A549 (cell line): ENCODE data around the gene PRR5L. TPM values are rescaled to one million over a fixed set of nuclear protein-coding genes. Genes with fewer than 3 reads are reported as not detected.

Experiments
- ATAC-seq, 2 experiments: fragments of 200-7000 bp in 1 of 2; fragments of >200 bp in 1 of 2; cut with Nextera tagmentation in 1 of 2; cut with Tn5 transposase in 1 of 2; 3 replicates each; pipeline versions ENCODE4 v1.8.0 to v1.9.1; 2018 to 2020; ENCODE audit warnings: mild to moderate bottlenecking in 1 of 2, moderate library complexity in 1 of 2
- CTCF ChIA-PET: fragments of 300-600 bp; sonication (Branson Sonifier 250); formaldehyde crosslinking; extraction: SDS; loops from one replicate; lab custom pipeline; 2021; ENCODE audit warnings: antibody characterized with exemption, inconsistent platforms; lab: Yijun Ruan, JAX
- POLR2A ChIA-PET: fragments of 350-600 bp; formaldehyde crosslinking; extraction: SDS; loops from one replicate; lab custom pipeline; 2021; ENCODE audit warnings: antibody characterized with exemption, inconsistent platforms; lab: Yijun Ruan, JAX
- DNase-seq, 2 experiments: peaks; one replicate each; pipeline versions ENCODE4 v3.0.0 to v3.0.0-alpha.2; 2011 to 2016; ENCODE audit warnings: low read depth in 1 of 2, low spot score in 1 of 2
- FAIRE-seq: peaks from 2 replicates; lab custom pipeline; 2011; peaks lifted over from hg19 to GRCh38; lab: Jason Lieb, UNC
- H3K27ac ChIP-seq, 2 experiments: fragments of >200 bp; sonication (Bioruptor Twin); formaldehyde crosslinking; 3 replicates each; pipeline ENCODE4 v1.5.1; 2016 to 2017
- H3K4me1 ChIP-seq: fragments of >200 bp; sonication (Bioruptor Twin); formaldehyde crosslinking; 3 replicates; pipeline ENCODE4 v1.6.1; 2016
- H3K4me2 ChIP-seq: fragments of >200 bp; sonication (Bioruptor Twin); formaldehyde crosslinking; 3 replicates; pipeline ENCODE4 v1.6.1; 2016
- H3K4me3 ChIP-seq: fragments of >200 bp; sonication (Bioruptor Twin); formaldehyde crosslinking; 3 replicates; pipeline ENCODE4 v1.5.1; 2016
- H3K9me3 ChIP-seq: fragments of >200 bp; sonication (Bioruptor Twin); formaldehyde crosslinking; 3 replicates; pipeline ENCODE4 v1.6.1; 2016
- BHLHE40 ChIP-seq: IDR thresholded peaks from 2 replicates; pipeline ENCODE4 v1.6.1; 2012; ENCODE audit warnings: low read depth, low read length, inconsistent platforms
- CBX2 ChIP-seq: fragments of 200-600 bp; sonication (generic); IDR thresholded peaks from 2 replicates; pipeline ENCODE4 v1.6.1; 2016; ENCODE audit warnings: low read depth, mild to moderate bottlenecking, borderline replicate concordance
- JUN ChIP-seq, 2 experiments: fragments of >200 bp; sonication (Bioruptor Twin); formaldehyde crosslinking; IDR thresholded peaks; 2 replicates in 1 of 2; 3 replicates in 1 of 2; pipeline ENCODE4 v1.6.1; 2016 to 2017
- KDM5A ChIP-seq: fragments of 200-600 bp; sonication (generic); IDR thresholded peaks from 2 replicates; pipeline ENCODE4 v1.6.1; 2016; ENCODE audit warnings: antibody characterized with exemption, mild to moderate bottlenecking
- MAZ ChIP-seq: fragments of 150-350 bp; IDR thresholded peaks from 2 replicates; pipeline ENCODE4 v1.6.1; 2014; ENCODE audit warnings: antibody characterized with exemption, low read depth, low read length, borderline replicate concordance
- MYC ChIP-seq: IDR thresholded peaks from 2 replicates; pipeline ENCODE4 v1.6.1; 2012; ENCODE audit warnings: mild to moderate bottlenecking, inconsistent platforms, low read length, improper control_type of control experiment, borderline replicate concordance
- NR3C1 ChIP-seq: fragments of >200 bp; sonication (Bioruptor Twin); formaldehyde crosslinking; IDR thresholded peaks from 3 replicates; pipeline ENCODE4 v1.6.1; 2017
- RAD21 ChIP-seq, 2 experiments: fragments of >200 bp in 1 of 2; sonication (Bioruptor Twin) in 1 of 2; formaldehyde crosslinking in 1 of 2; IDR thresholded peaks in 1 of 2; conservative IDR thresholded peaks in 1 of 2; 2 replicates in 1 of 2; 3 replicates in 1 of 2; pipeline ENCODE4 v1.6.1; 2012 to 2018; ENCODE audit warnings: inconsistent platforms in 1 of 2
- RARB ChIP-seq: fragments of 250-450 bp; sonication (Bioruptor Pico); IDR thresholded peaks from 2 replicates; pipeline ENCODE4 v1.8.0; 2021; ENCODE audit warnings: mild to moderate bottlenecking, moderate library complexity
- RCOR1 ChIP-seq: fragments of 150-350 bp; IDR thresholded peaks from 2 replicates; pipeline ENCODE4 v1.6.1; 2014; ENCODE audit warnings: antibody characterized with exemption, low read length, low read depth
- RFX5 ChIP-seq: fragments of 450-650 bp; IDR thresholded peaks from 2 replicates; pipeline ENCODE4 v1.7.1; 2014; ENCODE audit warnings: antibody characterized with exemption, mild to moderate bottlenecking, moderate library complexity
- SMC3 ChIP-seq: fragments of >200 bp; sonication (Bioruptor Twin); formaldehyde crosslinking; IDR thresholded peaks from 3 replicates; pipeline ENCODE4 v1.6.1; 2018; ENCODE audit warnings: inconsistent platforms
- TFCP2L1 ChIP-seq: fragments of 250-450 bp; sonication (Bioruptor Pico); IDR thresholded peaks from 2 replicates; pipeline ENCODE4 v1.5.0; 2021; ENCODE audit warnings: mild to moderate bottlenecking
- ZSCAN20 ChIP-seq: fragments of 250-450 bp; sonication (Bioruptor Pico); IDR thresholded peaks from 2 replicates; pipeline ENCODE4 v1.8.0; 2022; ENCODE audit warnings: mild to moderate bottlenecking, moderate library complexity
- WGBS: methylation state at CpG from one replicate; pipeline ENCODE4 v1.1.6; 2017; ENCODE audit errors: missing lambda C conversion rate; 5-methylcytosine and 5-hydroxymethylcytosine counted together
- polyA plus RNA-seq, 4 experiments: library from polyadenylated mRNA; depleted of rRNA in 3 of 4; stranded (reverse); fragments of >200 nt; fragmentation: RNase III in 1 of 4; extraction: RNeasy Plus Mini Kit Qiagen cat#74134 plus additional on column Dnase treatment in 1 of 4; gene quantifications; 2 replicates in 3 of 4; 3 replicates in 1 of 4; pipeline ENCODE4 v1.2.3, GENCODE V29; 2011 to 2017
- TF ChIP-seq, protein P1 (sequence below): fragments of 200-600 bp; sonication (generic); IDR thresholded peaks from 2 replicates; pipeline ENCODE4 v1.6.1; 2016; ENCODE audit warnings: antibody characterized with exemption, mild to moderate bottlenecking, moderate library complexity
- TF ChIP-seq, protein P2 (sequence below): fragments of >200 bp; sonication (Bioruptor Twin); formaldehyde crosslinking; IDR thresholded peaks from 3 replicates; pipeline ENCODE4 v1.6.1; 2016
- TF ChIP-seq, protein P3 (sequence below): fragments of 250-450 bp; sonication (Bioruptor Pico); IDR thresholded peaks from 2 replicates; pipeline ENCODE4 v1.5.0; 2021; ENCODE audit warnings: mild to moderate bottlenecking, moderate library complexity, borderline replicate concordance
- TF ChIP-seq, protein P4 (sequence below): fragments of 450-650 bp; IDR thresholded peaks from 2 replicates; pipeline ENCODE4 v1.6.1; 2014; ENCODE audit warnings: antibody characterized with exemption

PRR5L gene
- polyA plus RNA-seq, 2 of the 4 experiments (the other 2 are of a cell fraction) = 6.9 to 12.1 TPM

DNA sequence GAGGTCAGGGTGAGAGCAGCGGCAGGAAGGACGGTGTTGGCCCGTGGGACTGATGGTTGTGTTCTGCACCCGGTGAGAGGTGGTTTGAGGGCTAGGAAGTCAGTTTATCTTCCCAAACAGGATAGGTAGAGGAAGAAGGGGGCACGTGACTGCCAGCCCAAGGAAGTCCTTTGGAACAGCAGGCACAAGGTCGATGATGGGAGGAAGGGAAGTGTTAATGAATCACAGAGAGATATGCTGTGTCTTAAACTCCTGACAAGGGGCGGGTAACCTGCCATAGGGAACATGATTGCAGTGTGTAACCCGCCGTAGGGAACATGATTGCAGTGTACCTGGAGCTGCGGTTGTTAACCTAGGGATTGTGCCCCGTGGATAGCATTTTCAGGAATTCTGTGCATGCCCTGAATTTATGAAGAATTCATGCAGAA is 49.0 kb downstream of the PRR5L start:
- no peak for ATAC-seq
- FAIRE-seq = no peak
- DNase-seq = no peak
- Histone ChIP-seq H3K4me3 (no peak overlapping the region), H3K4me2 (no peak overlapping the region), H3K9me3 (no peaks in the 10 kb centered on the region), H3K27ac (no peak overlapping the region), H3K4me1 (no peaks in the 10 kb centered on the region)
- CTCF ChIA-PET = no interaction called here
- no peak for TF ChIP-seq NR3C1
- WGBS = 59% methylated on average over 11 of the region's 11 CpGs
- POLR2A ChIA-PET = no interaction called here

DNA sequence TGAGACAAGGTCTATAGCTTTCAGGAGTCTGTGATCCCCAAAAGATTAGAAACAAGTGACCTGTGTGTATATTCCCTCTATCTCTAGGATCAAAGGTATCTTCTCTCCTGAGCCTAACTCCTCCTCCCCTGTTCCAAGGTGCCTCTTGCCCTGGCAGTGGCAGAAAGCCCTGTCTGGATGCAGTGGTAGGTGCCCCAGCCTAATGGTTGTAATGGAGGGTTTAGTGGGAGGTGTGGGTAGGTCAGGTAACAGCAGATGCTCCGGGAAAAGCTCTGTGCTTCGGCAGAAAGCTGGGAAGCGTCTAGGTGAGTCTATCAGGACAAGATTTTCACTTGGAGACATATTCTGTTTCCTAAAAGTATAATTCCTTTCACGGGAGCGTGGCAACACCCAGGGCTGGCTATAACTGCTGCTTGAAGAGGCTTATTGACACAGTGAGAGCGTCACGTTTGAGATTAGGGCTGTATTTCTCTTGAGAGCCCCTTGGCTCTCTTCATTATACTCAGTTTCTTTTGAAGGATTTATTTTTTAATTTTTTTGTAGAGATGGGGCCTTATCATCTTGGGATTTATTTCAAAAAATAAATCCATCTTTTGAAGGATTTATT is 49.5 kb downstream of the PRR5L start:
- H3K4me2 ChIP-seq = no peak overlapping the region
- H3K4me1 ChIP-seq = no peaks in the 10 kb centered on the region
- DNase-seq (no peak), ATAC-seq (0 out of 6 replicates have a peak, but pooled peaks of 1 of the 2 experiments have one; percentile 8), FAIRE-seq (no peak)
- 68% methylated on average over 7 of the region's 7 CpGs for WGBS
- no peak for TF ChIP-seq JUN (IDR thresholded peaks at IDR 0.05)
- TF ChIP-seq BHLHE40 = no peak
- TF ChIP-seq SMC3 = no peak
- no peak for TF ChIP-seq RFX5
- CTCF ChIA-PET = no interaction called here
- H3K27ac ChIP-seq = no peak overlapping the region
- H3K9me3 ChIP-seq = no peaks in the 10 kb centered on the region
- POLR2A ChIA-PET = no interaction called here
- H3K4me3 ChIP-seq = no peak overlapping the region

DNA sequence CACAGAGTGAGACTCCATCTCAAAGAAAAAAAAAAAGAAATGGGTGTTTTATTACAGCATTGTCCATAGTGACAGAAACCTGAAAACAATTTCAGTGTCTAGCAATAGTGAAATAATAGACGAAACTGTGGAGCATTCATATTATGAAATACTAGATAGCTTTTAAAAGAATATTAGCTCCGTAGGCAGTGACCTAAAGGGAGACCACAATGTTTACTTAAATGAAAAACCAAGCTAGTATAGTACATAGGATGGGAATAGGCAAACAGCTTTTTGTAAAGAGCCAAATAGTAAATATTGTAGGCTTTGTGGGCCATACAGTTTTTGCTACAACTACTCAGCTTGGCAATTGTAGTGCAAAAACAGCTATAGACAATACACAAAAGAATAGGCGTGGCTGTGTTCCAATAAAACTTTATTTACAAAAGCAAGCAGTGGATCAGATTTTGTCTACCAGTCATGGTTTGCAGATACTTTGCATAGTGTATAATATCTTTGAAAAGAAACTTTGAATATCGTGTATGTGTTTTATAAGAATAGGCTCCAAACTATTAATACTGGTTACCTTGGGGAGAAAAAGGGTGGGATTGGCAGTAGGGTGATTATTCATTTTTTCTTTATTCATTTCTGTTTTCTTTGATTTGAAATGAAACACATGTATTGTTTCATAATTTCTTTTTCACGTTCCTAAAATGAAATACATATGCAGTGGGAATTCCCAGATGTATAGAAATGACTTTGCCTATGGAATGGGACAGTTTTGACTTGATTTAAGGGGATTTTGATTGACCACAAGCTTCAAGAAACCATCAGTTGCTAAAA is 50.7 kb downstream of the PRR5L start:
- WGBS = 50% methylated on average over 5 of the region's 5 CpGs
- CTCF ChIA-PET = interaction anchor here (1.2 kb wide), 1 partner anchor 132 kb away, joined by 4 read pairs; no protein-coding TSS in a partner anchor

More for the DNA sequence above, 50.7 kb downstream of the PRR5L start:
- ATAC-seq (no peak), FAIRE-seq (no peak), DNase-seq (no peak)
- no peaks in the 10 kb centered on the region for H3K9me3 ChIP-seq
- no peak overlapping the region for H3K4me3 ChIP-seq
- H3K27ac ChIP-seq = no peak overlapping the region
- H3K4me2 ChIP-seq = no peak overlapping the region
- TF ChIP-seq MAZ (no peak), RCOR1 (no peak), ZSCAN20 (CRISPR knock-in tag) (no peak), RARB (CRISPR knock-in tag) (no peak), KDM5A (no peak), MYC (no peak), RAD21 (conservative IDR thresholded peaks at IDR 0.05 in 1 of 2, IDR thresholded peaks at IDR 0.05 in 1 of 2) (no peak), CBX2 (no peak), TFCP2L1 (CRISPR knock-in tag) (no peak)
- TF ChIP-seq, protein P1, sequence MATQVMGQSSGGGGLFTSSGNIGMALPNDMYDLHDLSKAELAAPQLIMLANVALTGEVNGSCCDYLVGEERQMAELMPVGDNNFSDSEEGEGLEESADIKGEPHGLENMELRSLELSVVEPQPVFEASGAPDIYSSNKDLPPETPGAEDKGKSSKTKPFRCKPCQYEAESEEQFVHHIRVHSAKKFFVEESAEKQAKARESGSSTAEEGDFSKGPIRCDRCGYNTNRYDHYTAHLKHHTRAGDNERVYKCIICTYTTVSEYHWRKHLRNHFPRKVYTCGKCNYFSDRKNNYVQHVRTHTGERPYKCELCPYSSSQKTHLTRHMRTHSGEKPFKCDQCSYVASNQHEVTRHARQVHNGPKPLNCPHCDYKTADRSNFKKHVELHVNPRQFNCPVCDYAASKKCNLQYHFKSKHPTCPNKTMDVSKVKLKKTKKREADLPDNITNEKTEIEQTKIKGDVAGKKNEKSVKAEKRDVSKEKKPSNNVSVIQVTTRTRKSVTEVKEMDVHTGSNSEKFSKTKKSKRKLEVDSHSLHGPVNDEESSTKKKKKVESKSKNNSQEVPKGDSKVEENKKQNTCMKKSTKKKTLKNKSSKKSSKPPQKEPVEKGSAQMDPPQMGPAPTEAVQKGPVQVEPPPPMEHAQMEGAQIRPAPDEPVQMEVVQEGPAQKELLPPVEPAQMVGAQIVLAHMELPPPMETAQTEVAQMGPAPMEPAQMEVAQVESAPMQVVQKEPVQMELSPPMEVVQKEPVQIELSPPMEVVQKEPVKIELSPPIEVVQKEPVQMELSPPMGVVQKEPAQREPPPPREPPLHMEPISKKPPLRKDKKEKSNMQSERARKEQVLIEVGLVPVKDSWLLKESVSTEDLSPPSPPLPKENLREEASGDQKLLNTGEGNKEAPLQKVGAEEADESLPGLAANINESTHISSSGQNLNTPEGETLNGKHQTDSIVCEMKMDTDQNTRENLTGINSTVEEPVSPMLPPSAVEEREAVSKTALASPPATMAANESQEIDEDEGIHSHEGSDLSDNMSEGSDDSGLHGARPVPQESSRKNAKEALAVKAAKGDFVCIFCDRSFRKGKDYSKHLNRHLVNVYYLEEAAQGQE = no peak
- TF ChIP-seq, protein P2, sequence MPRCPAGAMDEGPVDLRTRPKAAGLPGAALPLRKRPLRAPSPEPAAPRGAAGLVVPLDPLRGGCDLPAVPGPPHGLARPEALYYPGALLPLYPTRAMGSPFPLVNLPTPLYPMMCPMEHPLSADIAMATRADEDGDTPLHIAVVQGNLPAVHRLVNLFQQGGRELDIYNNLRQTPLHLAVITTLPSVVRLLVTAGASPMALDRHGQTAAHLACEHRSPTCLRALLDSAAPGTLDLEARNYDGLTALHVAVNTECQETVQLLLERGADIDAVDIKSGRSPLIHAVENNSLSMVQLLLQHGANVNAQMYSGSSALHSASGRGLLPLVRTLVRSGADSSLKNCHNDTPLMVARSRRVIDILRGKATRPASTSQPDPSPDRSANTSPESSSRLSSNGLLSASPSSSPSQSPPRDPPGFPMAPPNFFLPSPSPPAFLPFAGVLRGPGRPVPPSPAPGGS = no peak
- TF ChIP-seq, protein P3, sequence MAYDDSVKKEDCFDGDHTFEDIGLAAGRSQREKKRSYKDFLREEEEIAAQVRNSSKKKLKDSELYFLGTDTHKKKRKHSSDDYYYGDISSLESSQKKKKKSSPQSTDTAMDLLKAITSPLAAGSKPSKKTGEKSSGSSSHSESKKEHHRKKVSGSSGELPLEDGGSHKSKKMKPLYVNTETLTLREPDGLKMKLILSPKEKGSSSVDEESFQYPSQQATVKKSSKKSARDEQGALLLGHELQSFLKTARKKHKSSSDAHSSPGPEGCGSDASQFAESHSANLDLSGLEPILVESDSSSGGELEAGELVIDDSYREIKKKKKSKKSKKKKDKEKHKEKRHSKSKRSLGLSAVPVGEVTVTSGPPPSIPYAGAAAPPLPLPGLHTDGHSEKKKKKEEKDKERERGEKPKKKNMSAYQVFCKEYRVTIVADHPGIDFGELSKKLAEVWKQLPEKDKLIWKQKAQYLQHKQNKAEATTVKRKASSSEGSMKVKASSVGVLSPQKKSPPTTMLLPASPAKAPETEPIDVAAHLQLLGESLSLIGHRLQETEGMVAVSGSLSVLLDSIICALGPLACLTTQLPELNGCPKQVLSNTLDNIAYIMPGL (CRISPR knock-in tag) = no peak
- TF ChIP-seq, protein P4, sequence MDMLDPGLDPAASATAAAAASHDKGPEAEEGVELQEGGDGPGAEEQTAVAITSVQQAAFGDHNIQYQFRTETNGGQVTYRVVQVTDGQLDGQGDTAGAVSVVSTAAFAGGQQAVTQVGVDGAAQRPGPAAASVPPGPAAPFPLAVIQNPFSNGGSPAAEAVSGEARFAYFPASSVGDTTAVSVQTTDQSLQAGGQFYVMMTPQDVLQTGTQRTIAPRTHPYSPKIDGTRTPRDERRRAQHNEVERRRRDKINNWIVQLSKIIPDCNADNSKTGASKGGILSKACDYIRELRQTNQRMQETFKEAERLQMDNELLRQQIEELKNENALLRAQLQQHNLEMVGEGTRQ = no peak
- H3K4me1 ChIP-seq = no peaks in the 10 kb centered on the region
- POLR2A ChIA-PET = no interaction called here
